ENCODE data around the gene ZCCHC2. TPM values are rescaled to one million over a fixed set of nuclear protein-coding genes. Genes with fewer than 3 reads are reported as not detected.
A peak's percentile ranks its signal among the peaks of the same experiment; 100 is the strongest.

The ZCCHC2 gene
- total and polyA plus RNA-seq, 9 of the 15 experiments (the other 6 are each of a cell fraction or from before 2014, with no cell fraction given): 1.0 to 9.2 (median 6.0) TPM

DNA sequence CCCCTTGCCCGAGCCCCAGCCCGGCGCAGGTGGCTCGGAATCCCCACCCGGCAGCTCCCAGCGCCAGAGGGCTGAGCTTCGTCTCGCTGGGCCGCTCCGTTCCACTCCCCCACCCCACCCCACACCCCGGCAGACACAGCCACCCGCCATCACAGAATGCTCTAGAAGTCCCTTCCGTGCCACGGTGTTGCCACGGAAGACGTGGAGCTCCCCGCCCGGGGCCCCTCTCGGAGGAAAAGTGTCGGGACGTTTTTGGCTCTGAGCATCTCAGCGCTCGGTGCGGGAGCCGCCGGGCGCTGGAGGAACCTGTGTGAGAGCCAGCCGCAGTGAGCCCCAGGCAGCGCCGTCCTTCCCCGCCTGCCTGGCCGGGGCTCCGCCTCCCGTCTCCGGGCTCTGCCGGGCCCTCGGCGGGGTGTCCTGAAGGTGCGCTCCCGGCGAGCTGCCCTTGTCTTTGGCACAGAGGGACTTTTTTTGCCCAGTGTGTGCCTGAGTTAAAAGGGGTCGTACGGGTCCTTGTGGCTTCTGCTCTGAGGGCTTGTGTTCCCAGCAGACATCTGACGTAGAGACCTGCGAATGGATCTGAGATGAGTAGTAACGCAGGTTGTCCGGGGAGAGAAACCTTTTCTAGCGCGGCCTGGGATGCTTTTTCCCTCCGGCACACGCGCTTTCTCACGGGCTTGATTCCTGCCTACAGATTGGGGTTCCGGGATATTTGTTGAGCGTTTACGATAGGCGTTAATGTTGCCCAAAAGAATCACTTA is 1.8 kb downstream of the ZCCHC2 start (continued):
- TF ChIP-seq, protein P1, sequence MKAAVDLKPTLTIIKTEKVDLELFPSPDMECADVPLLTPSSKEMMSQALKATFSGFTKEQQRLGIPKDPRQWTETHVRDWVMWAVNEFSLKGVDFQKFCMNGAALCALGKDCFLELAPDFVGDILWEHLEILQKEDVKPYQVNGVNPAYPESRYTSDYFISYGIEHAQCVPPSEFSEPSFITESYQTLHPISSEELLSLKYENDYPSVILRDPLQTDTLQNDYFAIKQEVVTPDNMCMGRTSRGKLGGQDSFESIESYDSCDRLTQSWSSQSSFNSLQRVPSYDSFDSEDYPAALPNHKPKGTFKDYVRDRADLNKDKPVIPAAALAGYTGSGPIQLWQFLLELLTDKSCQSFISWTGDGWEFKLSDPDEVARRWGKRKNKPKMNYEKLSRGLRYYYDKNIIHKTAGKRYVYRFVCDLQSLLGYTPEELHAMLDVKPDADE (conservative IDR thresholded peaks at IDR 0.05; ENCODE audit: control insufficient read depth, low read depth, low read length): 0 out of 2 replicates have a peak, but pooled peaks have one; percentile 26
- TF ChIP-seq TFAP4 (CRISPR knock-in tag; IDR thresholded peaks at IDR 0.05; ENCODE audit: borderline replicate concordance): peak; percentile 32; the same call in 1 of the 2 replicates
- TF ChIP-seq CCAR2 (IDR thresholded peaks at IDR 0.05; ENCODE audit: low read depth, low read length): no peak
- TF ChIP-seq MAZ (CRISPR knock-in tag; conservative IDR thresholded peaks at IDR 0.05 in 1 of 2, IDR thresholded peaks at IDR 0.05 in 1 of 2): 0 out of 4 replicates have a peak, but pooled peaks of 1 of the 2 experiments have one; percentile 14
- no peak for TF ChIP-seq ZNF639 (CRISPR knock-in tag; conservative IDR thresholded peaks at IDR 0.05 in 1 of 2, IDR thresholded peaks at IDR 0.05 in 1 of 2)
- TF ChIP-seq MTA3 (IDR thresholded peaks at IDR 0.05; ENCODE audit: borderline replicate concordance): peak; percentile 18; the same call in 1 of the 2 replicates

All from K562 (cell line).